Muscle layer of duodenum (tissue), 2 donors: ENCODE data around the gene CHAMP1.

Source experiments
- H3K27ac ChIP-seq: one replicate; pipeline ENCODE4 v1.7.0; 2013; ENCODE audit warnings: mild to moderate bottlenecking, low read length
- H3K27me3 ChIP-seq: one replicate; pipeline ENCODE4 v1.7.0; 2013; ENCODE audit warnings: low read depth, mild to moderate bottlenecking, control low read depth, low read length
- H3K36me3 ChIP-seq, 2 donors: one replicate each; pipeline ENCODE4 v1.7.0; 2013; ENCODE audit warnings: low read length in 2 of 2, control low read depth in 1 of 2, mild to moderate bottlenecking in 1 of 2; ENCODE audit not compliant: insufficient read depth in 2 of 2, control insufficient read depth in 1 of 2
- H3K4me1 ChIP-seq, 2 donors: one replicate each; pipeline ENCODE4 v1.7.0; 2013; ENCODE audit warnings: low read length in 2 of 2, mild to moderate bottlenecking in 2 of 2, control low read depth in 1 of 2, moderate library complexity in 1 of 2; ENCODE audit not compliant: insufficient read depth in 2 of 2, control insufficient read depth in 1 of 2
- H3K4me3 ChIP-seq, 2 donors: one replicate each; pipeline ENCODE4 v1.7.0; 2013; ENCODE audit warnings: low read length in 2 of 2, low read depth in 1 of 2, mild to moderate bottlenecking in 1 of 2
- H3K9me3 ChIP-seq, 2 donors: one replicate each; pipeline ENCODE4 v1.7.0; 2013; ENCODE audit warnings: low read length in 2 of 2, control low read depth in 1 of 2, mild to moderate bottlenecking in 1 of 2; ENCODE audit not compliant: control insufficient read depth in 1 of 2
- donor health status: healthy.

CHAMP1 gene

DNA sequence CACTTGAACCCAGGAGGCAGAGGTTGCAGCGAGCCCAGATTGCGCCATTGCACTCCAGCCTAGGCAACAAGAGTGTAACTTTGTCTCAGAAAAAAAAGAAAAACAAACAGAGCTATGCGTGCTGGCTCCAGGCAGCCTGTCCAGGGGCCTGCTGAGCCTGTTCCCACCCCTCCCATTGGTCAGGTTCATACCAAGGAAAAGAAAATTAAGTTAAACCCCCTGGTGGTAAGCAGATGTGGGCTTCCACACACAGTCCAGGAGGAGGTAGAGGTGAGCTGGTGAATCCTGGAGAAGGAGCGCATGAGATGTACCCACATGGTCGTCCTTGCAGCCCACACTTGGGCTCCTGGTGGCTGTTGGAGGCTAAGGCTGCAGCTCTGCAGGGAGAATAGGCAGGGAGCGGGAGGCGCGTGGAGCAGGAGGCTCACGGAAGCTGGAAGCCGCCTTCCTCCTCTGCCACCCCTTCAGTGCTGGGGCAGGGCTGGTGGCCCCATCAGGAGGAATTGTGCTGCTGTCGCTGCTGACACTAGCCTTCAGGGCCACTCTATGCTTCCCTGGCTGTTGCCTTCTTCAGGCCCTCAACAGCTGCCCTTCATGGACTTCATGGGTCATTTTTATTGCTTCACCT is 10.5 kb upstream of the CHAMP1 start:
- Histone ChIP-seq H3K4me3 (no peak overlapping the region), H3K27me3 (no peaks in the 10 kb centered on the region), H3K4me1 (no peaks in the 10 kb centered on the region), H3K27ac (no peak overlapping the region), H3K9me3 (no peaks in the 10 kb centered on the region), H3K36me3 (peaks cover 48 to 61% of the 10 kb centered on the region in 2 donors)

DNA sequence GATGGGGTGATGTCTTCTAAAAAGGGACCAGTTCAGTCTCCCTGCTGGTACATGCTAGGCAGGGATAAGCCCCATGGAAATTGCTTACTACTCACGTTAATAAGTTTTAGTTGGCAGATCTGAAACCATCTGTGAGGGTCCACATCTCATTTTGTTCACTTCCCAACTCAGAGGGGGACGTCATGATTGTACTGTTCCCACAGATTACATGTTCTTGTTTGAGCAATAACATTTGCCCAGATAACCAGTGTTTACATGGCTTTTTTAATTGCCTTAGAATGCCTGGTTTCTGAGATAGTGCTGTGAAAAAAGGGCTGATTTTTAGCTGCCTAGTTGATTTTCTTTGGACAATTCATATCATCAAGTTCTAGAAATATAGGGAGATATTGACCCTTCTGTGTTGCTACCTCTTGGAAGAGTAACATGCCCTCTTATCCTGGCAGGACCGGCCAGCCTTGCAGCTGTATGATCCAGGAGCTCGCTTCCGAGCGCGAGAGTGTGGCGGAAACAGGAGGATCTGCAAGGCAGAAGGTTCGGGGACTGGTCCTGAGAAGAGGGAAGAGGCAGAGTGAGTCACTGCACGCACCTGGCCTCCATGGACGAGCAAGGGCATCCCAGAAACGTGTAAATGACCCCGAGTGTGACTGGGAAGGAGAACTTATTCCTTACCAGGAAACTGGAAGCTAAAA is 9.8 kb upstream of the CHAMP1 start:
- peaks cover 41 to 54% of the 10 kb centered on the region in 2 donors for H3K36me3 ChIP-seq
- H3K4me3 ChIP-seq = no peak overlapping the region

DNA sequence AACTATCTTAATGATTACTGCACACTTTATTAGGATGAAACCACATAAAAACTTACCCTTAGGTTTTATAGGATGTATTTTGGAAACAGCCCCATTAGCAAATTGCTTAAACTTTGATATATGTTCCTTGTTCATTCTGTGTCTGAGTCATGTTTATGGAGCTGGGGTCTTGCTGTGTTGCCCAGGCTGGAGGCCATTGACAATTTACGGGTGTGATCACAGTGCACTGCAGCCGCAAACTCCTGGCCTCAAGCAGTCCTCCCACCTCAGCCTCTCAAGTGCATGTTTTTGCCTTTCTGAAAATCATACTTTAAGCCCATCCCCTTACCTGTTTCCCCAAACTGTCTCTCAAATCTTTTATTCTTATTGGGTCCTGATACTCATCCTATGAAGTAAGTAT is 5.2 kb upstream of the CHAMP1 start:
- no peaks in the 10 kb centered on the region for H3K9me3 ChIP-seq
- no peak overlapping the region for H3K27ac ChIP-seq
- no peak overlapping the region for H3K4me3 ChIP-seq
- H3K27me3 ChIP-seq = no peaks in the 10 kb centered on the region
- H3K4me1 ChIP-seq = peaks cover 0 to 14% of the 10 kb centered on the region in 2 donors
- peaks cover 17 to 18% of the 10 kb centered on the region in 2 donors for H3K36me3 ChIP-seq

More for the DNA sequence above, 9.8 kb upstream of the CHAMP1 start:
- Histone ChIP-seq H3K27me3 (no peaks in the 10 kb centered on the region), H3K27ac (no peak overlapping the region), H3K9me3 (no peaks in the 10 kb centered on the region), H3K4me1 (no peaks in the 10 kb centered on the region)

DNA sequence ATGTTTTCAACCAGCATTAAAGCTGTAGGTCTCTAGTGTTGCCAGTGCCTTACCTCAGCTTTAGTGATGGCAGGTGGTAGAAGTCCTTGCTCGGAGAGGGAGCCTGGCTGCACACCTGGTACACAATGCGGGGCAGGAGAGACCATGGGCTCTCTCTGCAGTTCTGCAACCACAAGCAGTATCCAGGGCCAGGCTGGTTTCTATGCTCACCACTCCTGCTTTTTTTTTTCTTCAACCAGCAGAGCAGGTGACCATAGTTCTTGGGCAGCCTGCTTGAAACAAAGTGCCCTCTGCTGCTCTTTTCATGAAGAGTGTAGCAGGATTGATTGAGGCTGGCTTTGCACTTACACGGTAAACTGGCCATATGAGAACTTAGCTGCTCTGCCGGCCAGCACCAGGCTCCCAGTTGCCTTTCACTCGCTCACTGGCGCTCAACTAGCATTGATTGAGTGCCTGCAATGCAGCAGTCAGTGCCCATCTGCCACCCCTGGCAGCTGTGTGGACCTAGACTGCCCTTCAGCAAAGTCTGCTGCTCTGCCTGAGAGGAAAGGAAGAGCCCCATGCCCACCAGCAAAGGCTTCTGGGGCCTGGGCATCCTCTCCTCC is 4.4 kb upstream of the CHAMP1 start:
- Histone ChIP-seq H3K27ac (no peak overlapping the region), H3K4me1 (peaks cover 0 to 14% of the 10 kb centered on the region in 2 donors), H3K36me3 (peaks cover 11% of the 10 kb centered on the region in 2 donors), H3K9me3 (no peaks in the 10 kb centered on the region), H3K4me3 (no peak overlapping the region), H3K27me3 (no peaks in the 10 kb centered on the region)

DNA sequence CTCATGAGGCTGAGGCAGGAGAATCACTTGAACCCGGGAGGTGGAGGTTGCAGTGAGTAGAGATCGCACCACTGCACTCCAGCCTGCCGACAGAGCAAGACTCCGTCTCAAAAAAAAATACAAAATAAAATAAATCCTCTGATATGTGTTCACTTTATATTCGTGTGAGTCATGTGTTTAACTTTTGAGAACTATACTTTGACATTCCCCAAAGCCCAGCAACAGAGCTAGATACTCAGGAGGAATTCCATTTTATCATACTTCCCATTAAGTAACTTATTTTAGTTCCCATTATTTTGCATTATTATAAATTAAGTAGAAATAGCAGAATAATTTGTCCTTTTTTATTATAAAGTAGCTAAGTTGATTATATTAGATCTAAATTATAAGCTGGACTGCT is 3.3 kb upstream of the CHAMP1 start:
- H3K4me1 ChIP-seq = peaks cover 7 to 24% of the 10 kb centered on the region in 2 donors
- H3K36me3 ChIP-seq = peaks cover 7 to 11% of the 10 kb centered on the region in 2 donors
- no peaks in the 10 kb centered on the region for H3K27me3 ChIP-seq
- no peak overlapping the region for H3K4me3 ChIP-seq
- H3K27ac ChIP-seq = no peak overlapping the region
- no peaks in the 10 kb centered on the region for H3K9me3 ChIP-seq

DNA sequence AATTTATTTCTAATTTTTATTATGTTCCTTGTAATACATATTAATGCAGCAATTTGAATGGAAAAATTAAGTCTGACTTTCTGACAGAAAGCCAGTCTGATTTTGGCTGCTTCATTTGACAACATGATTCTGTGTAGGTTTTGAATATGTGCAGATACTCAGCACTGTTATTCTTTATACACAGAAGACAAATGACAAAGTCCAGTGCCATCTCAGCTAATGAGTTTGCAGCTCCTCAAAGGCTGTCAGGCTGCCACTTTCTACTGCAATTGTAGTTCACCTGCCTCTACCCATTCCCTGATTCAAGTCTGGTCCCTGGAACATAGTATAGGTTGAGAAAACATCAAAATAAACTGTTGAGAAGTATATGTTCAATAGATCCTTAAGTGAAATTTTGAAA is 2.9 kb upstream of the CHAMP1 start:
- Histone ChIP-seq H3K36me3 (peaks cover 6 to 11% of the 10 kb centered on the region in 2 donors), H3K27me3 (no peaks in the 10 kb centered on the region), H3K4me1 (peaks cover 7 to 25% of the 10 kb centered on the region in 2 donors), H3K4me3 (no peak overlapping the region), H3K9me3 (no peaks in the 10 kb centered on the region), H3K27ac (no peak overlapping the region)

DNA sequence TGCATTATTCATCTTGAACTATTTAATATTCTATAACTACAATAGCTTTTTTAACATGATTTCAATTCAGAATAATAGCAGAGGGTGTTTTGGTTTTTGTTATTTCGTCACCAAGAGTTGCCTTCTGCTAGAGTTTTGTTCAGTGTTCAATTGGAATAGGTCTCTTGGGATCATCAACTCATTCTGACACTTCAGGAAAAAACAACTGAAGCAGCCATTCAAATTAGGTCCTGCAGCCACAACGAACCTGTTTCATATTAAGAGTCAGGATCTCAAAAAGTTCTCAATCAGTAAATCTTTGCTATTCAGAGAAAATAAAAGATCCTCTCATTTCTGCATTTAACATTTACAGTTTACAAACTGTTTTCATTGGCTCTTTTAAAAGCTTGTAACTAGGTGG is 2.4 kb upstream of the CHAMP1 start:
- no peak overlapping the region for H3K27ac ChIP-seq
- no peaks in the 10 kb centered on the region for H3K27me3 ChIP-seq
- peaks cover 2 to 6% of the 10 kb centered on the region in 2 donors for H3K36me3 ChIP-seq
- H3K9me3 ChIP-seq = no peaks in the 10 kb centered on the region
- H3K4me3 ChIP-seq = no peak overlapping the region
- H3K4me1 ChIP-seq = peaks cover 7 to 25% of the 10 kb centered on the region in 2 donors

DNA sequence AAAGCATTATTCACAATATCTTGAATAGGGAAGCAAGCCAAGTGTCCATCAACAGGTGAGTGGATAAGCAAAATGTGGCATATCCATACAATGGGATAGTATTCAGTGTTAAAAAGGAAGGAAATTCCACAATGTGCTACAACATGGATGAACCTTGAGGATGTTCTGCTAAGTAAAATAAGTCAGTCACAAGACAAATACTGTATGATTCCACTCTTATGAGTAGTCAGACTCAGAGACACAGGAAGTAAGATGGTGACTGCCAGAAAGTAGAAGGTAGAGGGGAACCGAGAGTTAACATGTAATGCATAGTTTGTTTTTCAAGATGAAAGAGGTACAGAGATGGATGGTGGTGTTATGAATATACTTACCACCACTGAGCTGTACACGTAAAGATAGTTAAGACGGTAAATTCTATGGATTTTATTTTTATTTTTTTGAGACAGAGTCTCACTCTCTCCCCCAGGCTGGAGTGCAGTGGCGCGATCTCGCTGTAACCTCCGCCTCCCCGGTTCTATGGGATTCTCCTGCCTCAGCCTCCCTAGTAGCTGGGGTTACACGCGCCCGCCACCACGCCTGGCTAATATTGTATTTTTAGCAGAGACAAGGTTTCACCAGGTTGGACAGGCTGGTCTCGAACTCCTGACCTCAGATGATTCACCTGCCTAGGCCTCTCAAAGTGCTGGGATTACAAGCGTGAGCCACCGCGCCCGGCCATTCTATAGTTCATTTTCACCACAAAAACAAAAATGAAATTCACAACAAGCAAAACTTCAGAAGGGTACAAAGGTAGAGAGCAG is 1.0 kb upstream of the CHAMP1 start:
- Histone ChIP-seq H3K9me3 (no peaks in the 10 kb centered on the region), H3K4me1 (peaks cover 7 to 27% of the 10 kb centered on the region in 2 donors), H3K4me3 (peak overlapping the region; percentile 87 to 91), H3K27me3 (no peaks in the 10 kb centered on the region), H3K27ac (peak overlapping the region; percentile 96), H3K36me3 (no peaks in the 10 kb centered on the region)

DNA sequence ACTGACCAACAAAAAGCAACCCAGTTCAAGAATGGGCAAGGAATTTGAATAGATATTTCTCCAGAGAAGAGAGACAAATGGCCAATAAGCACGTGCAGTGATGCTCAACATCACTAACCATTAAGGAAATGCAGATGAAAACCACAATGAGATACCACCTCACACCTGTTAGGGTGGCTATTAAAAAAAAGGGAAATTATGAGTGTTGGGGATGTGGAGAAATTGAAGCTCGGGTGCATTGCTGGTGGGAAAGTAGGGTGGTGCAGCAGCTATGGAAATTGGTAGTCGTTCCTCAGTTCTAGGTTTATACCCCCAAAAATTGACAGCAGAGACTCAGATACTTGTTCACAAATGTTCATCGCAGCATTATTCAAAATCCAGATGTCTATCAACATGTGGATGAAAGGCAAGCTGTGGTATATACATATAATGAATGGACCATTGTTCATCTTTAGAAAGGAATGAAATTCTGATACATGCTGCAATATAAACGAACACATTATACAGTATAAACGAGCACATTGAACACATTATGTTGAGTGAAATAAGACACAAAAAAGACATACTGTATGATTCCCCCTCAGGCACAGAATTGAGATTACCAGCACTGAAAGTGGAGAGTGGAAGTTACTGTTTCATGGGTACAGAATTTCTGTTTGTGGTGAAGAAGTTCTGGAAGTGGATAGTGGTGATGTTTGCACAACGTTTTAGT is 927 bp downstream of the CHAMP1 start:
- Histone ChIP-seq H3K36me3 (no peaks in the 10 kb centered on the region), H3K4me1 (peaks cover 7 to 47% of the 10 kb centered on the region in 2 donors), H3K4me3 (peak overlapping the region; percentile 78 to 87), H3K27ac (peak overlapping the region; percentile 96), H3K9me3 (no peaks in the 10 kb centered on the region), H3K27me3 (no peaks in the 10 kb centered on the region)

DNA sequence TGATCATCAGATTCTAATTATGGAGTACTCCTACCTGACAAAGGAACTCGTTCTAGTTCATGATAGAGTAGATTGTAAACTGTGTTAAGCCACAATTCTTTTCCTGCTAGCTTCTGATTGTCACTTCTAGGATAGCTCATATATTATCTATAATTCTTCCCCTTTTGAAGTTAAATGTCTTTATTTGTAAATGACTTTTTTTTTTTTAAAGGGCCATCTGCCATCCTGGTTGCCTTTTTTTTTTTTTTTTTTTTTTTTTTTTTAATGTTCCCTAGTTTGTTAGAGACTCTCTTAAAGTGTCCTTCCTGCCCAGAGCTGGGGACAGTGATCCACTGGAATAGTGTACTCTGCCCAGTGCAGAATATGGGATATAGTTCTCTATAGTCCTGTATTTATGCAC is 4.3 kb downstream of the CHAMP1 start:
- Histone ChIP-seq H3K27ac (no peak overlapping the region), H3K4me1 (peaks cover 7 to 34% of the 10 kb centered on the region in 2 donors), H3K4me3 (no peak overlapping the region), H3K27me3 (no peaks in the 10 kb centered on the region), H3K9me3 (no peaks in the 10 kb centered on the region), H3K36me3 (peaks cover 14 to 22% of the 10 kb centered on the region in 2 donors)
